Measurements from ENCODE around the gene TRRAP.

Gene TRRAP

DNA sequence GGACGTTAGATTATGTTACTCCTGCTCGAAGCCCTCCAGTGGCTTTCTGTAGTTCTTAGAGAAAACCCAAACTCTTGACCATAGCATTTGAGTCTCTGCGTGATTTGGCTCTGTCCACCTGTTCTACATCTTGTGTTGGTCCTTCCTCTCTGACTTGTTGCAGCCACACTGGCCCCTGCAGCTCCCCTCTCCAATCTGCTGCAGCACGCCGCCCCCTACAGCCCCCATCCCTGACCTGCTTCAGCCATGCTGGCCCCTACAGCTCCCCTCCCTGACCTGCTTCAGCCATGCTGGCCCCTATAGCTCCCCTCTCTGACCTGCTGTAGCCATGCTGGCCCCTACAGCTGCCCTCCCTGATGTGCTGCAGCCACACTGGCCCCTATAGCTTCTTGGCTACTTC lies 29.2 kb downstream of the TRRAP start:
- DNase-seq: no peak

DNA sequence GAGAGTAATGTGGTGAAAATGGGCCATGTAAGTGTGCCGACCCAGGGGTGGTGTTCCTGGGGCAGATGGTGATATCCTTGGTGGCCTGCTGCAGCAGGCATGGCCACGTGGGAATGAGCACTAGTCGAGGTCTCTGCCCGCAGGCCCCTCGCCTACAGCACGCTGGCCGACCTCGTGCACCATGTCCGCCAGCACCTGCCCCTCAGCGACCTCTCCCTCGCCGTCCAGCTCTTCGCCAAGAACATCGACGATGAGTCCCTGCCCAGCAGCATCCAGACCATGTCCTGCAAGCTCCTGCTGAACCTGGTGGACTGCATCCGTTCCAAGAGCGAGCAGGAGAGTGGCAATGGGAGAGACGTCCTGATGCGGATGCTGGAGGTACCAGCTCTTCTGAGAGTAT lies 30.3 kb downstream of the TRRAP start:
- DNase-seq: no peak

DNA sequence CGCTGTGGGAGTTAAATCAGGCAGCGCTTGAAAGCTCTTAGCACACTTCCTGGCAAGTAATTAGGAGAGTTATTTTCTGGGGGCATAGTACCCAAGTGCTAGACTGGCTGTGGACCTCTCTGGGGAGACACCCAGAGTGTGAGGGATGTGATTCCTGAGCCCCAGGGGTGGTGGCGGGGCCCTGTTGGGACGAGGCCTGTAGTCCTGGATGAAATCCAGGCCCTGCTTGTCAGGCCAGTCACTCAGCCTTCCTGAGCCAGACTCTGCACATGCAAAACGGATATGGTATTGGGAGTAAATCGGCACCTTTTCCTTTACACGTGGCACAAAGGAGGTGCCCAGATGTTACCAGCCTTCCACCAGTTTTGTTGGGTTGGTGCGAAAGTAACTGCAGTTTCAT lies 31.2 kb downstream of the TRRAP start:
- no peak for DNase-seq

DNA sequence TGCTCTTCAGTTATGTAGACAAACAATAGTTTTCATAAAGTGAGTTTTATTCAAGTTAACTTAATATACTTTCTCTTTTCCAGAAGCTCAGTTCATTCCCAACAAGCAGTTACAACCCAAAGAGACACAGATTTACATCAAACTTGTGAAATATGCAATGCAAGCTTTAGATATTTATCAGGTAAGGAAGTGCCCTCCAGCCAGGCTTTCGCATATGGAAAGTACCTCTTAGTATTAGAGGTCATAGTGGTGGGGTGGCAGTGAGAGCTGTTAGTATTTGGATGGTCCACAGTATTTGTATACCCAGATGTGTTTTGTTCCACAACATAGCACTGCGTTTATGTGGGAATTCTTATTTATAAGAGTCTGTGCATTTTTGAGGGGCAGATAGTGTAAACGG lies 32.1 kb downstream of the TRRAP start:
- no peak for DNase-seq

DNA sequence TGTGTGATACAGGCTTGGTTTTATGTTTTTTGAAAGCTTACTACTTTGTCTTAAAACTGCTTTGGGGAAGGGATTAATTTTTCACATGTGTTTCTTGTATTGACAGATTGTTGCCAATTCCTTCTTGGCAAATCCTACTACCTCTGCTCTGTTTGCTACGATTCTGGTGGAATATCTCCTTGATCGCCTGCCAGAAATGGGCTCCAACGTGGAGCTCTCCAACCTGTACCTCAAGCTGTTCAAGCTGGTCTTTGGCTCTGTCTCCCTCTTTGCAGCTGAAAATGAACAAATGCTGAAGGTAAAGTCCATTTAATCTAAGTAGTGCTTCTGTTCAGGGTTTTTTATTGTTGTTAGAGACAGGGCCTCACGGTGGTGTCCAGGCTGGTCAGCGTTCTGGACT lies 33.6 kb downstream of the TRRAP start:
- no peak for DNase-seq

DNA sequence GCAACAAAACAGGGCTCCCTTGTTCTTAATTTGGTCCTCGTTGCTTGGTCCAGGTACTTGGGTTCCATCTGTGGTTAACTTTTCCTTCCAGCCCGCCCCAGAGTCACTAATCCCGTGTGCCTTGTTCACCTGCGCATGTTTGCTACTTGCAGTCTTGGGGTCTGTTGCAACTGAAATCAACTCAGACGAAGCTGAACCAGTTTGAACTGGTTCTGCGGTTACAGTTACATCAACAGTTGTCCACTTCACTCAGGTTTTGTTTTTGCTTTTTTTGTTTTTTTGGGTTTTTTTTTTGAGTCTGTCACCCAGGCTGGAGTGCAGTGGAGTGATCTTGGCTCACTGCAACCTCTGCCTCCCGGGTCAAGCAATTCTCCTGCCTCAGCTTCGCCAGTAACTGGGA lies 34.7 kb downstream of the TRRAP start:
- no peak for DNase-seq

DNA sequence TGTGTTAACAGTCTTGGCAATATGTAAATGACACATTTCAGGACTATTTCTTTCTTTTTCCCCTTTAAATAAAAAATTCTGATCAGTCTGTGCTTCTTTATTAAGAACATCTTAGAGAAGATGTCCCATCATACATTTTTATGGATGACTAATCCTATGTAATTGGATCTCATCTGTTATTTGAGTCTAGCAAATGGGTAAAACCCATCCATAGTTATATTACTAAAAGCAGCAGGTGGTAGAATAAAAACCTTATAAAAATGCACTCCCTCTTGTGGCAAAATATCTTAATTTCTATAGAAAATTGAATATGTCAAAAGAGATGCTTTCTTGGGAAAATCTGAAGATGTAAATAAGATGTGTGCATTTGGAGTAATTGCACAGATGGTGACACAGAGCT lies 35.3 kb downstream of the TRRAP start:
- DNase-seq: no peak

DNA sequence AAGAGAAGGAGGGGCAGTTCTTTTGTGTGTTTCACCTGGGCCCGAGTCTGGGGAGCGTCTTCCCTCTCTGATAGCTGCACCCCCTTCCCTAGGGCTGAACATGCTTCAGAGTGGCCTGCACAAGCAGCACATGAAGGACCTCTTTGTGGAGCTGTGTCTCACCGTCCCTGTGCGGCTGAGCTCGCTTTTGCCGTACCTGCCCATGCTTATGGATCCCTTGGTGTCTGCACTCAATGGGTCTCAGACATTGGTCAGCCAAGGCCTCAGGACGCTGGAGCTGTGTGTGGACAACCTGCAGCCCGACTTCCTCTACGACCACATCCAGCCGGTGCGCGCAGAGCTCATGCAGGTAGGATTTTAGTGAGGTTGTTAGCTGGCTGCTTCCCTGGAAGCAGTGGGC lies 39.0 kb downstream of the TRRAP start:
- DNase-seq: no peak

DNA sequence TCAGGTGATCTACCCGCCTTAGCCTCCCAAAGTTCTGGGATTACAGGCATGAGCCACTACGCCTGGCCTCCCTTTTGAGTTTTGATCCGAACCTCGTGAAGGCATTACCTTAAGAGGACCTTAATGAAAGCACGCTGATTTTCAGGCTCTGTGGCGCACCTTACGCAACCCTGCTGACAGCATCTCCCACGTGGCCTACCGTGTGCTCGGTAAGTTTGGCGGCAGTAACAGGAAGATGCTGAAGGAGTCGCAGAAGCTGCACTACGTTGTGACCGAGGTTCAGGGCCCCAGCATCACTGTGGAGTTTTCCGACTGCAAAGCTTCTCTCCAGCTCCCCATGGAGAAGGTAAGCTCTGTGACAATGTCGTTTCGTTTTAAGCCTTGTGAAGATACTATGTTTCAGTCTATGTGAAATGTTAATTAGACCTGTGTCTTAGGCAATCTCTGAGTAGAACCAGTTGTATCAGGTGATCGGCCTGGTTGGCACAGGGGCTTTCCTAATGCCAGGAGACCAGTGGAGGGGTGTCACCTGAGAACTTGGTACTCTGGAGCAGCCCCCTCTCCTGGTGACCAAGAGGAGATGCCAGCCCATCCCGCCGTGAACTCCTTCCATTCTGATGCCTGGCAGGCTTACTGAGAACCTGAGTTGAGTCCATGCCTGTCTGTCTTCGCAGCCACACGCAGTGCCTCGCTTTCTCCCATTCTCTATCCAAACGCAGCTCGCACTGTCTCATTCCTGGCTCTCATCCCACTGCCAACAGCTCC lies 43.5 kb downstream of the TRRAP start:
- DNase-seq: no peak

DNA sequence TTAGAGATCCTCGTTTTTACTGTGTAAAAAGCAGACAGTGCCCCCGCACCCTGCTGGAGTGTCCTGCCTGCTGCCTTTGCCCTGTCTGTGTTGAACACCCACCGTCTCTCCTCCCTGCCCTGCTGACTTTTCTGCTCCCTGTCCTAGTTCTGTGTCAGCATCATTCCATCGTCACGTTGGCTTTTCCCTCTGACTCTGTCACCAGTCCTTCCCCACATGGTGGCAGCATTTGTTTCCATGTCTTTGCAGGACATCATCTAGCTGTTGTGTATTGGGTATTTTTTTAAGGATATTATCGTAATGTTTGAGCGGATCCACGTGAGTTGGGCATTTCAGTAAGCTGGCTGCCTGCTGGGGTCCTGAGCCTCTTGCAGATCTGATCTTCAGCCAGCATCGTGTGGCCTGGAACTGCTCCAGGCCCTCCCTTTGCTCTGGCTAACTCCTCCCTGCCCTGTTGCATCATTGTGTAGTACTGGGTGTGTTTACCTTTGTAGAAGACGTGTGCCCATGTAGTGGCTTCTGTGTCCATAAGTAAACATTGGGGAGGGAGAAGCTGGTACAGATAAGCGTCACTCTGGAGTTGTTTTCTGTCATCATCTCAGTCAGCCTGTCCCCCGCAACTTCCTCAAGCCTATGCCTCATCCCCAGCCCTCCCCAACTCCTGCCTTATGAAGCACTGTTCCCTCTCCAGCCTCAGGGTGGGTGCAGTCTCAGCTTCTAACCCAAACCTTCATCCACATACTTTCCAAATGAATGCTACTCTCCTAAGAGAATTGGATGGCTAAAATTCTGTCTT lies 44.3 kb downstream of the TRRAP start:
- DNase-seq: peak; percentile 24

DNA sequence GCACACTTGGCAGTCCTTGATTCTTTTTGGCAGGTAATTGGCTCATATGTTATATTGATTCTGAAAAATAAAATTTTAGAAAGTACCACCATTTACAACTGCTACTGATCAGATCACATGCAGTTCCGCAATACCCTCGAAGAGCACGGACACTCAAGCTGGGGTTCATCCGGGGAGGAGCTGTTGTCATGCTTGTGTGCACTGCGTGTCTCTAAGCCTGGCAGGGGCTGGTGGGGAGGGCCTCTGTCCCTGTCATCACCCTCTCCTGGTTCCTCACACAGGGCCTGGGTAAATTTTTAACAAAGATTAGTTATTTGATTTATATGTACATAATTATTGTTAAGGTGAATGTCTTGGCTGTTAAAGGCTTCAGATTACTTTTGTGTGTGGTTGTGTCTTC lies 45.2 kb downstream of the TRRAP start:
- no peak for DNase-seq

DNA sequence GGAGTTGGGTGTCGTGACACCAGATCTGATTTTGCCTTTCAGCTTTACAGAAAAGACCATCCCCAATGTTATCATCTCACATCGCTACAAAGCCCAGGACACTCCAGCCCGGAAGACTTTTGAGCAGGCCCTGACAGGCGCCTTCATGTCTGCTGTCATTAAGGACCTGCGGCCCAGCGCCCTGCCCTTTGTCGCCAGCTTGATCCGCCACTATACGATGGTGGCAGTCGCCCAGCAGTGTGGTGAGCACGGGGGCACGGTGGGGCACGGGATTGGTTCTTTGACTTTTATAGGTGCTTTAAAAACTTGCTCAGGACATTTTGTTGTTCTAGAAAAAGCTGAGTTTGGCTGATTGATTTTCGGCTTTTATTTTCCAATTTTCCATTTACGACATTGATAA lies 48.8 kb downstream of the TRRAP start:
- no peak for DNase-seq

DNA sequence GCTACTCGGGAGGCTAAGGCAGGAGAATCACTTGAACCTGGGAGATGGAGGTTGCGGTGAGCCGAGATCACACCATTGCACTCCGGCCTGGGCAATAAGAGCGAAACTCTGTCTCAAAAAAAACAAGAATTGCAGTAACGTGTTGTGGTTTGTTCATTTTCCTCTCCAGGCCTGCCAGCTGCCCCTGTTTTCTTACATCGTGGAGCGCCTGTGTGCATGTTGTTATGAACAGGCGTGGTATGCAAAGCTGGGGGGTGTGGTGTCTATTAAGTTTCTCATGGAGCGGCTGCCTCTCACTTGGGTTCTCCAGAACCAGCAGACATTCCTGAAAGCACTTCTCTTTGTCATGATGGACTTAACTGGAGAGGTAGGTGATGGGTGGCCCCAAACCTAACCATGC lies 52.1 kb downstream of the TRRAP start:
- no peak for DNase-seq

DNA sequence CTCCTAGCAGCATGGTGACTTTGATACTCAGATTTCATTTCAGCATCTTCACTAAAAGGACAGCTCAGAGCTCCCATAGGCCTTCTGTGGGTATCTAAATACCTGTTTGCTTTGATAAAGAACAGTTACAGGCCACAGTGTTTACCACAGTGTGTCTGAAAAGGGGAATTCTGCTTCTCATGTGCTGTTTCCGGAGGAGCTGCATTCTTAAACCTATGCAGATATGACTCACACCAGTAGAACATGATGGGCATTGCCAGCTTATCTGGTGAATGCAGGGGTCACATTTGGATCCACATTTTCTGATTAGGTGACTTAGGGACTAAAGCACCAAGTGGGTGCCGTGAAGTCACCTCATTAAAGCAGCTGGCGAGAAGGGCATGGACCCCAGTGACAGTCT lies 52.6 kb downstream of the TRRAP start:
- DNase-seq: no peak

DNA sequence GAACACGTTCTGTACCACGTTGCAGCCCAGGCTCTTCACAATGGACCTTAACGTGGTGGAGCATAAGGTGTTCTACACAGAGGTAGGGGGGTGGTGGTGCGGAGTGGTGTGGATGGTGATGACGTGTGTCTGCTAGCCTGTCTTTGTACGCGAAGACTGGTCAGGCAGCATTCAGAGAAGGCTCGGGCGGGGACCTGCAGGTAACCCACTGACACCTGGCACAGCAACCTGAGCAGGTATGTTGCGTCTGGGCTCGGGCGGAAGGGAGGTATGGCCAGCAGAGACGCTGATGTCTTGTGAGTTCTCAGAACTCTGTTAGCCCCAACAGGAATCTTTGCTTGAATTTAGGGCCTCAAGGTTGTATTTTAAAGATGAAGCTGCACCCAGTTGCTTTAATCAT lies 55.0 kb downstream of the TRRAP start:
- no peak for DNase-seq

DNA sequence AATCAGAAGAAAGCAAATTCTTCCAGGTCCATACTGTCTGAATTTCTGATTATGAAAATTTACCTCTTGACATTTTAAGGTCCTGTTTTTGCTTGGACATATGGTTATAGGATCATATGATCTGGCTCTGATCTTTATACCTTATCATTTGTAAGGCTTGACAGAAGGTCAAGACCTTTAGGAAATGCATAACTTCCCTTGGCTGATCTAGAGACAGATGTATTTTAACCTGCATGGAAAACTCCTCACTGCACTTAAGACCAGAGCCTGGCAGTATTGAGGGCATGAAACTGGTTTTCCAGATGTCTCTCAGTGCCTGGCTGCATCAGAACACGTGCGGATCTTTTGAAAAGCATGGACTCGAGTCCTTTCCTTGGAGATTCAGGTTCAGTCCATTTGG lies 55.9 kb downstream of the TRRAP start:
- DNase-seq: no peak

DNA sequence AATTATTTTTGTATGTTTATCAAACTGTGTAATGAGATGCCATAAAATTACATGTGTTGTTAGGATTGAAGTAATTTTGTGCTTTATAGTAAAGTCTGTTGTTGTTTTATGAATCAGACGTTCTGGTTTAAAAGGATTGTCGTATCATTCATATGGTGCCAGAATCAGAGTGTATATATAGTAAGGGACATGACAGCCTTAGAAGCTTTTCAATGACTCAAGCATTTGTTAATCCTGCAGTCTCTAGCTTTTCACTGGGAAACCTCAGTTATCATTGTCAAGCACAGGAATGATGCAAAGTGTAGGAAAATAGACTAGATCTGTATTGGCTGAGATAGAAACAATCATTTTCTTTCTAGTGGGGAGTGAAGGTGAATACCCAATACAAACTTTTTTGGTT lies 57.5 kb downstream of the TRRAP start:
- no peak for DNase-seq

DNA sequence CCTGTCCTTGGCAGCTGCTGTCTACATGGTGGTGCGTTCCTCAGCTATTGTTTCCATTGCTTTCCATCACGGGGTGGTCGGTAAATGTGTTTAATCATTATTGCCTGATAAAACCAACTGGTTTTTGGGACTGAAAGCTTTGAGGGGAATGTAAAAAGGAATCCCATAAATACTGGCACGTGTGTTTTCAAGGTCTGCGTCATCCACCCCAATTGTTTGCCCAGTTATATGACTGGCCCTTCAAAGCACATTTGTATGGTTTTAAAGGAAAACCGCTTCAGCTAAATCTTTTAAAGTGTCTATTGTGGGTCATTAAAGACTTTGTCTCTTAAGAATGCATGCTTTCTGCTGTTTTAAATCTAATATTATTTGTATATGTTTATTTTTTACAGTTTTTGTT lies 65.0 kb downstream of the TRRAP start:
- no peak for DNase-seq

DNA sequence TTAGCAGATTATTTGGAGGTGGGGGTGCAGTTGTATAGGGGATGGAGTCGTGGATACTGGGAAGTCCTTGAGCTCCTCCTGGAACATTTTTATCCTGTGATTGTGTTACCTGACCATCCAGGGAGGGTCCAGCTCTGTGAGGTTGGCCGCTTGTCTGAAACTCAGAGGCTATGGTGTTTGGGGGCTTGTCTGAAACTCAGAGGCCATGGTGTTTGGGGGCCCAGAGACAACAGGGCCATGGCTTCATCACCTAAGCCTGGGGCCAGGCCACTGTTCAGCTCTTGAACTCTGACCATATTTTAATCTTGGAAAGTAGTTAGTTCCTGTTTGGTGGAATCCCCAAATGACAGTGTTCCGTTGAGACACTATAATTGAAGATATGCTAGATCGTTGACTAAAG lies 66.1 kb downstream of the TRRAP start:
- no peak for DNase-seq

DNA sequence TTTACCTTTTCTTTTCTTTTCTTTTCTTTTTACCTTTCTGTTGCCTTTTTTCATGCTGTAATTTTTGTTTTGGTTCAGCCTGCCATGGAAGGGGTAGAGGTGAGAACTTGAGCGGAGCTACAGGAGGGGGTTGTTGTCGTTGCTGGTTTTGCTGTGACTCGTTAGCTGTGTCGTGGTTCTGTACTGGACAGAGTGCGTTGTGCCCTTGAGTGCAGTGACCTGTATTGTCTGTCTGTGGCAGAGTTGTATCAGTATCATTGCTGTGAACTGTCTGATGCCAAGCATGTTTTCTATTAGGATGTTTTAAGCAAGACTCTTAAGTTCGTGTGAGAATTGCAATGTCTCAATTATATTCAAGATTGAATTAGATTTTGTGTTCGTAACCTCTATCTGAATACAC lies 67.5 kb downstream of the TRRAP start:
- no peak for DNase-seq

DNA sequence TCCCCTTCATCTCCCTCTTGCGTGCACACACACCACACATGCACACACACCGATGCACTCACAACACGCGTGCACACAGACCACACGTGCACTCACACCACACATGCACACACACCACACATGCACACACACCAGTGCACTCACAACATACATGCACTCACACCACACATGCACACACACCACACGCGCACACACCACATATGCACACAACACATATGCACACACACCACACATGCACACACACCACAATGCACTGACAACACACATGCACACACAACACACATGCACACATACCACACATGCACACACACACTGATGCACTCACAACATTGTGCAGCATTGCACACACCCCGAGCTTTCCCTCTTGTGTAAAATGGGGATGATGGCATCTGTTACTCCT lies 68.1 kb downstream of the TRRAP start:
- DNase-seq: no peak

DNA sequence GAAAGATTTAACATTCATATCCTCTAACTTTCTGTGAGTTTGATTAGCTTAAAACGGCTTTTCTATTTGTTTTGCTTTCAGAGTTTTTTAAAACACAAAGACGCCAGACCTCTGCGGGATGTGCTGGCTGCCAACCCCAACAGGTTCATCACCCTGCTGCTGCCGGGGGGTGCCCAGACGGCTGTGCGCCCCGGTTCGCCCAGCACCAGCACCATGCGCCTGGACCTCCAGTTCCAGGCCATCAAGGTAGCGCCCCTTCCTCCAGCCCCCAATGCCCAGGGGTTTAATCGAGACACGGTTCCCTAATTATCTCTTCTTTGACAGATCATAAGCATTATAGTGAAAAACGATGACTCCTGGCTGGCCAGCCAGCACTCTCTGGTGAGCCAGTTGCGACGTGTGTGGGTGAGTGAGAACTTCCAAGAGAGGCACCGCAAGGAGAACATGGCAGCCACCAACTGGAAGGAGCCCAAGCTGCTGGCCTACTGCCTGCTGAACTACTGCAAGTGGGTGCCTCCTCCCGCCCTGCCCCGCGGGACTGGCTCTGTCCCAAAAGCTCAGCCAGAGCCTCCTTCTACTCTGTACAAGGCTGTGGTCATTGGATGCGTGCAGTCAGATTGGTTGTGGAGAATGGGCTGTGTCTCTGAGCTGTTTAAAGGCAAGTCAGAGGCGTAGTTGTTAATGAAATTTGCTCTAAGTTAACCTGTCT lies 71.2 kb downstream of the TRRAP start:
- DNase-seq: no peak

DNA sequence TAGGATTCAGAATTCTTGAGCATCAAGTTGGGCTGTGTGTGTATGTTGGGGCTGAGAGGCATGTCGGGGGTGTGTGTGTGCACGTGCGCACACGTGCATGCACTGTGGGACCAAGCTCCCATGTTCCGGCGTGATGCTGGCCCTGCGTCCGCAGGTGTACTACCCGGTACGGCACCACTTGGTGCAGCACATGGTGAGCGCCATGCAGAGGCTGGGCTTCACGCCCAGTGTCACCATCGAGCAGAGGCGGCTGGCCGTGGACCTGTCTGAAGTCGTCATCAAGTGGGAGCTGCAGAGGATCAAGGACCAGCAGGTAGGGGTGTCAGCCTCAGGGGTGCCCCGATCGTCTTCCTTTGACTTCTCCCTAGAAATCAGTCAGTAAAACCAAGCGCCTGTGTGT lies 77.7 kb downstream of the TRRAP start:
- no peak for DNase-seq

DNA sequence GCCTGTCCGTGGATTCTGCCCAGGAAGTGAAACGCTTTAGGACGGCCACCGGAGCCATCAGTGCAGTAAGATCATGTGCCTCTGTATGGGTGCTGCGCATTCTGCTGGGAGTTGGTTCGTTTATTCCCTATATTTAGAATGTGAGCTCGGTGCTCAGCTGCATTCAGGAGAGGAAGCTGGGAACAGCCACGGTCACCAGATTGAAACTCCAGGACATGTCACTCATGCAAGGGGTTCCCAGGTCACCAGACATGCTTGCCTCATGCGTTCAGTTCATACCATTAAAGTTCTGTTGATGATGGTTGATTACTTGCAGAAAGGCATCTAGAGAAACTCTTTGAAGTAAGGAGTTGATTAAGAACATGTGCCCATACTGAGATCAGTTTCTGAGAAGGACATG lies 78.1 kb downstream of the TRRAP start:
- no peak for DNase-seq

Data from NCI-H1092 treated with DMSO at 0.1 percent for 48 hours (cell line).